ENCODE results near the gene GSE1.

The GSE1 gene

GRCh38 chr16:85636234-85636812, 23.2 kb downstream of the GSE1 start:
- no peak for DNase-seq

- DNase-seq, result no peak
These were observed 24.1 kb downstream of the GSE1 start for GRCh38 chr16:85637061-85637807.

- DNase-seq, result no peak
These were observed 24.9 kb downstream of the GSE1 start for GRCh38 chr16:85637808-85638647.

- DNase-seq, result no peak
These were observed 25.7 kb downstream of the GSE1 start for GRCh38 chr16:85638695-85639409.

- no peak for DNase-seq
These were observed 26.6 kb downstream of the GSE1 start for GRCh38 chr16:85639529-85640253.

GRCh38 chr16:85640254-85640558, 27.1 kb downstream of the GSE1 start:
- no peak for DNase-seq

- DNase-seq, result no peak
These were observed 27.5 kb downstream of the GSE1 start for GRCh38 chr16:85640585-85640984.

GRCh38 chr16:85641305-85641704, 28.2 kb downstream of the GSE1 start:
- DNase-seq, result no peak

GRCh38 chr16:85641776-85642176, 28.7 kb downstream of the GSE1 start:
- DNase-seq, result no peak

GRCh38 chr16:85642762-85643358, 29.7 kb downstream of the GSE1 start:
- no peak for DNase-seq

GRCh38 chr16:85643631-85644030, 30.5 kb downstream of the GSE1 start:
- no peak for DNase-seq

GRCh38 chr16:85644093-85644712, 31.1 kb downstream of the GSE1 start:
- DNase-seq, result no peak

GRCh38 chr16:85645021-85645589, 32.0 kb downstream of the GSE1 start:
- DNase-seq, result no peak

- no peak for DNase-seq
These were observed 33.3 kb downstream of the GSE1 start for GRCh38 chr16:85646358-85646907.

GRCh38 chr16:85646976-85647375, 33.9 kb downstream of the GSE1 start:
- no peak for DNase-seq

- no peak for DNase-seq
These were observed 35.1 kb downstream of the GSE1 start for GRCh38 chr16:85648070-85648714.

- DNase-seq, result no peak
These were observed 35.7 kb downstream of the GSE1 start for GRCh38 chr16:85648805-85649204.

GRCh38 chr16:85649411-85650134, 36.5 kb downstream of the GSE1 start:
- no peak for DNase-seq

- DNase-seq, result no peak
These were observed 37.2 kb downstream of the GSE1 start for GRCh38 chr16:85650135-85650843.

All from GOT3 (cell line).